Stromal cell of bone marrow (primary cell): ENCODE results near the gene L2HGDH.

Experiments
- DNase-seq: peaks from one replicate; pipeline ENCODE4 v3.0.0-alpha.2; 2012; ENCODE audit warnings: low read depth

The L2HGDH gene

DNA sequence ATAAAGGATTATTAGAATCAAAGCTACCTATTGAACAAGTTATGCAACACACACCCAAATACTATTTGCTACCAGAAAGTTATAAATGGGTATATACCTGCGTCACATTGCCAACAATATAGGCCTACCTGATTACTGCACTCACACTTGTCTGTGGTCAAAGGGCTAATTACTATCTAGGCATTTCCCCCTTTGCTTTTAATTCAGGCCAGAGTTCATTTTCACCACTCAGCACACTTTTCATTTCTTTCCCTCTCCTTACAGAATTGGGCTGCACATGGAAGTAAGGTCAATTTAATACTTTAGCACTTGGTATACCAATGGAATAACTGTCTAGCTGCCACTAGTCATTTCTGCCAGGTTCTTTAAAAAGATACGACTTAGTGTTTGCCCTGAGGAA lies 82.3 kb downstream of the L2HGDH start:
- no peak for DNase-seq

GRCh38 chr14:50228313-50228712 lies 83.7 kb downstream of the L2HGDH start:
- DNase-seq, result no peak

DNA sequence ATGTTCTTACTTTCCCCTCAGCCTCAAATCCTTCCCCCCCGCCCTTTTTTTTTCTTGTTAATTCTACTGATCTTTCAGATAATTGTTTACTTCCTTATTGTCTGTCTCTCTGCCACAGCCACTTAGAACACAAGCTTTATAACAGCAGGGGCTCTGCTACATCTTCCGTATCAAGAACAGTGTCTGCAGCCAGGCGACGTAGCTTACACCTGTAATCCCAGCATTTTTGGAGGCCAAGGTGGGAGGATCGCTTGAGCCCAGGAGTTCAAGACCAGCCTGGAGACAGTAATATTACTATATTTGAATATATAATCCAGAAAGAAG lies 86.1 kb downstream of the L2HGDH start:
- DNase-seq, result no peak

DNA sequence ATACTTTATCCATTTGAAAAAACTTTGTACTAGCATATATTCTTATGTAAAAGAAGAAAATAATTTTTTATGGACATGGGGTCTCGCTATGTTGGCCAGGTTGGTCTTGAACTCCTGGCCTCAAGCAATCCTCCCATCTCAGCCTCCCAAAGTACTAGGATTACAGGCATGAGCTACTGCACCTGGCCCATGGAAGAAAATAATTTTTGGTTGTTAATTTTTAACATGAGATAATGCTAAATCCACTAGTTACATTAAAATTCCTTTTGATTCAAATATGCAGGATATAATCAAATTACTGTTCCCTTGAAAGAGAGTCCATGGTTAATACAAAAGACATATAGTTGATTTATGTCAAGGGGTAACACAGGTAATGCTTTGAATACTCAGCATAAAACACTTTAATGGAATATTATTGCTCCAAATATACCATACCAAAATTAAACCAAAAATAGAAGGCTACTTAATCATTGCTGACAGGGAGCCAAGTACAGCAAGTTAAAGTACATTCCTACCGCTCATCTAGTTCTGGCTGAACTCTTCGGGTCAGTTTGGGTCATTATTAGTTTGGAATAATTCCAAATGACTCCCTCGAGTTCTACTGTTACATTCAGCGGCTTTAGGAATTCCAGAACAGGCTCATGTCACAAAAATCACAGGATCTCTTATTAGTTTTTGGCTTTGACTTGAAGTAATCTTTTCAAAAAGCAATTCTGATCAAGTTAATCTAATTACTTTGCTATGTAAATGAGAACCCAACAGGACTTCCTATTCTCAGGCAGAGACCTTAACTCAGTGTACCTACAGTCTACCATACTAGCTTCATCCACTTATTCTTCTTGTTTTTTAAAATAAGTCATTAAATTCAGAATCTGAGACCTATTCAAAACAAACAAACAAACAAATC lies 86.7 kb downstream of the L2HGDH start:
- peak; percentile 80 for DNase-seq

DNA sequence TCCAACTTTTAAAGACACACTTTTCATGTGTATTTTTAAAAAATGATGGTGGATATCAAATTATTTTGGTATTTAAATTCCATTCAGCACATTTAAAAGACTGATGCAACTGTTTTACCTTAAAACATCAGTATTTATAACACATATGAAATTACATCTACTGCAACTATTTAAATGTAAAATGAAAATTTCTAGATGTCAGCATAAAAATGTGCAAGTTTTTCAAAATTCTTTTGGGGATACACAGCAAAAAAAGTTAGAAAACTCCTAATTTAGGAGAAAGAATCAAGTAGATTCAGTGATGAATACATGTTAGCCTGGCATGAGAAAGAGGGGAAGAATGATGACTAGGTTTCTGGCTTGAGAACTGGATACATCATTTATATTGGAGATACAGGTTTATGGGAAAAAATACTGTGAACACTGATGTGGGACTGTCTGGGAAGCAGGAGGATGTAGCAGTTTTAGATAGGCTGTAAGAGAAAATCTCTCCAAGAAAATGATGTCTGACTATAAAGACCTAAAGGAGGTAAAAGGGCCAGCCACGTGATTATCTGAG lies 89.9 kb downstream of the L2HGDH start:
- no peak for DNase-seq

- DNase-seq, result no peak
Measured at GRCh38 chr14:50218501-50218900, 93.5 kb downstream of the L2HGDH start.

DNA sequence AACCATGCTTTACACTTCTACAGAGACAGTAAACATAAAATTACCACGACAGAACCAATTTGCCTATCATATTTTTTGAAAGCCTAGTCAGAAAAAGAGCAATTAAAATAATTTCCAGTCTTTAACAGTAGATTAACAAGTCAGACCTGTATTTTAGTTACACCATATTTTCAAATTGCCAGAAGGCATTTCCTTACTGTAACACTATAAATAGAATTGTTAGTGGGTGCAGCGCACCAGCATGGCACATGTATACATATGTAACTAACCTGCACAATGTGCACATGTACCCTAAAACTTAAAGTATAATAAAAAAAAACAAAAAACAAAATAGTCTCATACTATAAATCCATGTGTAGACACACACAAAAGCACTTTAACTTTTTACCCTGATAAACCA lies 96.6 kb downstream of the L2HGDH start:
- DNase-seq, result no peak

DNA sequence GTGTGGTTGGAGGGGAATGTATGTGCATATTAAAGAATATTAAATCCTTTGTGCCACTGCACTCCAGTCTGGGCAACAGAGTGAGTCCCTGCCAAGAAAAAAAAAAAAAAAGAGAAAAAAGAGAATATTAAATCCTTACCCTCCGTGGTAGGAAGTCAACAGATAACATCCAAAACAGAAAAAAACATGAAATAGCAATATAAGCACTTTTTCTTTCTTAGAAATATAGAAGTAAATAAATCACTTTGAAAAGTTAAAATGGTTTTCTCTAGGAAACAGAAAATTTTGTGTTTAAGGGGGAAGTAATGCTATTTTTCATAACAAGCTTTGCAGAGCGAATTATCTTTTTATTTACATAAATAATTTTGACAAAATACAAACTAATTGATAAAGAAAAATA lies 98.2 kb downstream of the L2HGDH start:
- no peak for DNase-seq

DNA sequence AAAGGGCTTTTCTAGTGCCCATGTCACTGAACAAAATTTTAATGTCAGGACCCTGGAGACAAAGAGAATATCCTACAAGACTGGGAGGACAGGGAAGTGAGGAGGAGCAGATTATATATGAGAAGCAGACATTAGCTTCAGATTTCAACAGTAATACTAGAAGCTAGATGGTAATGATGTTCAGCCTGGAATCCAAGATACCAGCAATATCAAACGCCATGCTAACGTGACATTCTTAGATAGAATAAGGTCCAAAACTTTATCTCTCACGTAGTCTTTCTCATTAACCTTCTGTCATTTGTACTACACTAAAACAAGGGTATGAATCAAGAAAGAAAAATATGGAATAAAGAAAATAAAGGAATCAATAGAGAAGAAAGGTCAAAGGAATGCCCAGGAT lies 99.3 kb downstream of the L2HGDH start:
- no peak for DNase-seq

- DNase-seq, result no peak
Measured at GRCh38 chr14:50210074-50210473, 102.0 kb downstream of the L2HGDH start.

DNA sequence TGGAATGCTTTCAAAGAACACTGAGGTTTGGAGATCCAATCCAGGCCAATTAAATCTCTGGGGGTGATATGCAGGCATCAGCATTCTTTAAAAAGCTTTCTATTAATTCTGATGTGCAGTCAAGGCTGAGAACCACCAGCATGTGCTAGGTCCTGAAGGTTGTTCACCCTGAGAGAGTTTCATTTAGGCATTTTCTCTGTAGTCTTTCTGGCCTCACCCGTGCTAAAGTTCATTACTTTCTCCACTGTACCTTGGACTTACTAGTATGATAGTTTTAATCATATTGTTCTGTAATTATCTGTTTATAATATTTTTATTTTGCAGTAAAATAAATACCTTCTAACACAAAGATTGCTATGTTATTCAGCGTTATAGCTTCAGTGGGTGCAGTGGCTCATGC lies 113.5 kb downstream of the L2HGDH start:
- DNase-seq, result no peak

DNA sequence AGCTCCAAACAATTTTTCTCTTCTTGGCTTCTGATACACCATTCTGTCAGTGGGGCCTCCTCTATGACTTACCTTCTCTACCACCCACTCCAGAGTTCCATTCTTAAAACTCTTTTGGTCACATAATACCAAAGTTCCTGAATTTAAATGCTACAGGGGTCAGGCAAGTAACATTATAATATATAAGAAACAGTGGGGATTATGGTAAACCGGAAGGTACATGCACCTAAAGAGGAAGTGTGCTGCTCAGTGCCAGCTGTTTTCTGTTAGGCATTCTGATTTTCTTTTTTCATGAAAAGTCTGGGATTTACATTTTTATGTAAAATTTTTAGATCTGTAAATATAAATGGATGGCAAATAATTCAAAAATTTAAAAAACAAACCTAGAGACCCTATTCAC lies 120.5 kb downstream of the L2HGDH start:
- DNase-seq, result no peak
